ENCODE data around the gene EDC3.
A peak's percentile ranks its signal among the peaks of the same experiment; 100 is the strongest.
"Not testable (repeated sequence)": the region's sequence is repeated elsewhere in the genome, so short reads cannot be mapped to it uniquely, and the experiment has no call there.

EDC3 gene

DNA sequence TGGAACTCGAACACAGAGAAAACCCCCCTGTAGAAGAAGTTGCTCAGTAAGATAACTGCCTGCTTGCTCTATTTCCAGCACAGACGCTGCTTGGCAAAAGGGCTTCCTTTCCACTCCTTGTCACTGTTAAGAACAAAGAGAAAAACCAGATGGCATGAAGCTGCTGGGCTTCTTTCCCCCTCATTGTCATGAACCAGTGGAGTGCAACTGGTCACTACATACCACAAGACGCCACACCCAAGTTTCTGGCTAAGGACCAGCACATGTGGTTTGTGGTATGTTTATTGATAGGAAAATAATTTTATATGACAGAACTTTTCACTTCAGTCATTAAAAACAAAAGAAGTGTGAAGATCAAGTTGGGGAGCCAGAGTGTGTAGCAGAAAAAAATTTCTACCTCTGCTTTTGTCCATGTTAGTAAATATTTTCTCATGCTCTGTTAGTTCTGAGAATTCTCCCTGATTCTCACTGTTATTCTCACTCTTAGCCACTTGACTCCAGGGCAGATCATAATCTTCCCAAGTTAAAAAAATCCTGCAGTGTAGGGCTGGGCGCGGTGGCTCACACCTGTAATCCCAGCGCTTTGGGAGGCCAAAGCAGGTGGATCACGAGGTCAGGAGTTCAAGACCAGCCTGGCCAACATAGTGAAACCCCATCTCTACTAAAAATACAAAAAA is 42.3 kb downstream of the EDC3 start:
- DNase-seq (ENCODE audit: low read depth): peak; percentile 67

DNA sequence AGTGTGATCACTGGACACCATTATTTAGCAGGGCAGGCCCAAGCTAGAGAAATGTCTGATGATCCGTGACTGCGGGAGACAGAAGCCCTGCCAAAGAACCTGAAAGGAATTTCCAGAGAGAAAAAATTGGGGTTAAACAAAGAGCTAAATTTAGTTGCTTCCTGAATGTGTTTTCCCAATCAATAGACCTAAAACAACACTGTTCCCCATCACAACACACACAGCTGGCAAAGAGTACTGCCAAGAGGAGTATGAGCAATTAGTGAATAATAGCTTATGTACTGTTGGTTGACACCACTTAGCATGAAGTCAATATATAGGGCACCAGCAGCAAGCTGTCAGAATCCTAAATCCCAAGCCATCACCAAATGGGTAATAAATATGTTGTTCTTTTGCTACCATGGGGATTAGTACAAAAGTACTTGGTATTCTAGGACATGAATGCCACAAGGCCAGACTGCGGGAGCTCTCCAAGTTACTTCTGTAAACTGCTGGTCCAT is 44.5 kb downstream of the EDC3 start:
- DNase-seq (ENCODE audit: low read depth): no peak

DNA sequence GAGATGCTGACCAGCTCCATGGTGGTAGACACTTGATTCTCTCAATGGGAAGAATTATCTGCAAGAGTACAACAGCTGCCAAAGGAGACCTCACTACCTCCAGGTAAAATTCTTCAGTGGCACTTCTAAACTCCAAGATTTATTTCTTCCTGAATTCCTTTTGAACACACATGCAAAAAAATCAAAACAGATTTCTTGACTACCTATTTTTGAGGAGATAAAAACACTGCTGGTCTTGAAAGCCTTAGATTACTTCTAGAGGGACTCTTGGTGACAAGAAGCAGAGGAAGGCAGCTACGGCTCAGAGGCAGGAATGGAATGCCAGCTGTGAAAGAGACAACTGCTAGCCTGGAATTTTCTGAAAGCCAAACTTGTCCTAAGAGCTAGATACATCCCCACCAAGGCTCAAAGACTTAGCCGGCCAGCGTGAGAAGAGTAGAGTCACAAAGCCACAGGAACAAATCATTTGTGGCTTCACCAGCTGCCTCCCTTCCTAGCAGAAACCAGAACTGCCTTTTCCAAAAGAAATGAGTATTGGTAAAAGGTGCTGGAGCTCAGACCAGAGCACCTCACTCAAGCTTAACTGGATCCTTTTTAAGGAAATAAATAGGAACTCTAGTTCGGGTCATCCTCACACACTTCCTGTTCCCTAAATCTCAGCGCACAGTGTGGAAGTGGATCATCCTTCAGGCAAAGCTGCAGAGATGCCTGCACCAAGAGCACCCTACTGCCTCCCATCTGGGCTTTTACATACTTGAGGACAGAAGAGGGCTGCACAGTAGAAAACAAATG is 47.6 kb downstream of the EDC3 start:
- no peak for DNase-seq (ENCODE audit: low read depth)

DNA sequence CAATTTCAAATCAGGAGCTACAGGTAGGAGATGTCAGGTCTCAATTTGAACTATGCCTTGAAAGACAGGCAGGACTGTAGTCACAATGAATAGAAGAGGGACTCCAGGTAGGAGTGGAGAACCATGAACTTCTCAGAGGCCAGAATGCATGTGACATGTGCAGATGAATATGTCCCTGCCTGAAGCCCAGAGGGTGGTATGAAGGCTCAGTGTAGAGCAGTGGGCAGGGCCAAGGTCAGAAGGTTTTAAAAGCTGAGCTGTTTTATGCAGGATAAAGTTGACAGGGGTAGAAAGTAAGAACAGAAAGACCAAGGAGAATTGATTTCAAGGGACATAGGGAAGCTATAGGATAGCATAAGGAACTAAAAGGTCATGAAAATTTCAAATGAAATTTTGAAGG is 49.3 kb downstream of the EDC3 start:
- no peak for DNase-seq (ENCODE audit: low read depth)

DNA sequence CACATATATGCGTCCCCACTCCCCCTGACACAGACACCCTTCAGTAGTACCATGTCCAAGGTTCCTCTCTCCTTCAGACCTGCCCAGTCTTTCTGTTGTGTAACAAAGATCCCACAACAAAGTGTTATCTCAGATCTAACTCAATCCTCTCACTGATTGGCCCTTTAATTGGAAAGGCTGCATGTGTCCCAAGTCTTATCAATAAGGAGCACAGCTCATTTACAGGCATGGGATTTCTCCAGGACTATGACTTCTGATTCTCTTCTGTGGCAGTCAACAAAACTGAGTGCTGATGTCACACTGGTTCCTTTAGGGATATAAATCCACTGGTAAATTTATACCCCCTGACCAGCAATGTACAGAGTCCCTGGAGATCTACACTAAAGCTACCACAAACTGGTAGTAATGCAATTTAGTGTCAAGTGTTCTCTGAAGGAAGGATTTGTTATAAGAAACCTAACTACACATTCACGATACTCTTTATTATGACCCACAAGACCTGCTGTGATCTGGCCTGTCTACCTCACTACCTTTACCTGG is 52.1 kb downstream of the EDC3 start:
- DNase-seq (ENCODE audit: low read depth): no peak

DNA sequence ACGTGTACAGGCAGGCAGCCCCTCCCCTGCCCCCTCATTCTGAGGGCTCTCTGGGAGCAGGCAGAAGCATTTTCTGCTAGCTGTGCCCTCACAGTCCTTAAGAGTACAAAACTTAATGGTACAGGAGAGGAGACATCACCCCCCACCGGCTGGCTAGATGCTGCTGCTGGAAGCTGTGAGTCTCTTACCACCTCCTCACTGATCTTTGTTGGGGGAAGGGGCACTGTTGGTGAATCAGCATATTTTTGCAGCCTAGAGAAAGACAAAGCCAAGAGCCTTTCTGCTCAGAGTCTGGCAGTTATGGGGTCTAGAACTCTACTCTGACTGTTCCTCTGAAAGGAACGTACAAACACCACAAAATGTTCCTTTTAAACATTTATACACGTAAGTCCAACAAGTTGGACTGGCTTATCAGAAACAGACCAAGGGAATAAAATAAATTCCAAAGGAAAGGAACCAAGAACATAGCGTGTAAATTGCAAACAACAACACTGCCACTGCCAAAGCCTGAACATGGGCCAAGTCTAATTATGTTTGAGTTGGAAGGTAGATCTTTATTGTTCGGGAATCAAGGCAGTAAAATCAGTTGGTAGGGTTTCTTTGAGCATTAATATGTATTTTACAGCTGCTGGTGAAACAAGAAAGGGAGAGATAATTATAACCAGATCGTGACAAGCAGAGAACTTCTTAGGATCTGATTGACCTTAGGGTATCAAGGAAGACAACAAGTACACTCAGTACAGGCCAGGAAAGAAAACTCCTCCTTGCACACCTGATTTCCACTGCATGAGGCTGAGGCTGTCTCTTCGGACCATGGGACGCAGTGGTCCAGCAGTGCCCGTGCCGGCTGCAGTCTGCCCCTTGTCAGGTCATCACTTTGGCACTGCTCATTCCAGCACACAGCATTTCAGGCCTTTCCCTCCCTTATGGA is 52.8 kb downstream of the EDC3 start:
- DNase-seq (ENCODE audit: low read depth): no peak

DNA sequence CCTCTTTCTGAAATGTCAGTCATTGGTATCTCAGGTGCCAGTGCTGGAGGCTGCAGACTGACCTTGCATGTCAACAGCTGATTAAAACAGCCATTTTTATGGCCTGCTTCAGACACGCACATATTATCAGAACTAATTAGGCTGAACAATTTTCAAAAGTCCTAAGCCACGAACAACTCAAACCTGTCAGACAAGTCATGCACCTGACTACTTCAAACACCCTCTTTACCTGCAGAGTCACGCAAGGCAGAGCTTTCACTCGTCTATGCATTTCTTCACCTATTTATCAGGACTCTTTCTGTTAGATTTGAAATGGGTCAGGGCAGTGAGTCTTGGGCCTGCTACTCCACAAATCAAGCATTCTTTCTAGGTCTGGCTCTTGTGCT is 53.5 kb downstream of the EDC3 start:
- DNase-seq (ENCODE audit: low read depth): no peak

DNA sequence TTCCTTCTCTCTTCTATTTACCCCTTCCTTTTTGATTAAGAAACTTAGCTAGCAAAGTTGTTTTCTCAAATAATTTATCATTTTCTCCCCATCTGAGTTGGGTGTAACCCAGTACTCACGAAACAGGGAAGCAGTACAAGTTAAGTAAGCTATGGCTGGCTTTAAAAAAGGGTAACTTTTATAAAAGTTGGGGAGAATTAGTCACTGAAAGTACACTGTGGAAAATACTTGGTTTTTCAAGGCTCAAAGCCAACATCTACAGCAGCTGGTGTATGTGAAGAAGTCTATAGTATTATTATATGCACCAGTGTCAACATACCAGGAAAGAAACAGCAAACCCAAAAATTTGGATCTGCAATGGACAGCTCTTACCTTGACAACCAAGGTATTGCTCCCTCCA is 54.7 kb downstream of the EDC3 start:
- no peak for DNase-seq (ENCODE audit: low read depth)

DNA sequence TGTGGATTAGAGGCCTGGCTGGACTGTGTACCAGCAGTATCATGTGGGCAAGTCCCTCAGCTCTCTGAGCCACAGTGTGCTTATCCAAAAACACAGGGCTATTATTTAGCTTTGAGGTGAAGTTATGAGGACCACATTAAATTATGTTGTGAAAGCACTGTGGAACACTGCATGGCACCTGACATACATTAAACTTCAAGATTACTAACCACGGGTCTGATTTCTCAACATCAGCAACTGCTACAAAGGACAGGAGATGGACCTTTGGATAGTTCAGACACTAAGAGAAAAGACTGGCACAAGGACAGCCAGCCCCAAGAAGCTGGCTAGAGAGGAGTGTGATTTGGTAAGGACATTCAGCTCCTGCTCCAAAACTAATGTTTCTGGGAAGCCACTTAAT is 58.8 kb downstream of the EDC3 start:
- DNase-seq (ENCODE audit: low read depth): no peak

DNA sequence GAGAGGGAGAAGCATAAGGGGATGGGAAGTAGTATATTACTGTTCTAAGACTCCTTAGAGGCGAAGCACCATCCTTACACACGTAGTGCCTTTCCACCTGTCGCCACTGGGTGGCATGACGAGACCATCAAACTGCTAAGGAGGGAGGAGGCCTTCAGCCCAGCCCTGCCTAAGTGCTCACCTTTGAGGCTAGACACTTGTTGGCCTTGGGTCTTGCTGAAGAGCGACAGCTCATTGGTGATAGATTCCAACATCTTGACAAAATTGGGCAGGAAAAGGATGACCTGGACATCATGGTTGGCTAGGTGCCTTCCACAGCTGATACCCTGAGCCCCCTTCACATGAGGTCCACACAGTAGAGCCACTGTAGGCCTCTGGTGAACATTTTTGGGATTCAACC is 60.6 kb downstream of the EDC3 start:
- peak; percentile 72 for DNase-seq (ENCODE audit: low read depth)

DNA sequence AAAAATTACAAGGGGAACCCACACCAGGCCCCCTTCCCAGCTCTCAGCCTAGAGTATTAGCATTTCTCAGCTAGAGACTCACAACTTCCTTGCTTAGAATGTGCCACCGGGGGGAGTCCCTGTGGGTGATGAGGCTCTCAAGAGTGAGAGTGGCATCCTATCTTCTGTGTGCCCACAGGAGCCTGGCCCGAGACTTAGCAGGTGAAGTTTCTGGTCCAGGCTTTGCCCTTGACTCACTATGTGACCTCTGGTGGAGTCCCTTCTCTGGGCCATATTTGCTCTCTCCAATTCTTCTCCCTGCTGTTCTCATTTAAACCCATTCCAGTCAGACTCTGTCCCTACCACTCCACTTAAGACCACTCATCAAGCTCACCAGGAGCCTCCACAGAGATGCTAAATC is 62.0 kb downstream of the EDC3 start:
- no peak for DNase-seq (ENCODE audit: low read depth)

DNA sequence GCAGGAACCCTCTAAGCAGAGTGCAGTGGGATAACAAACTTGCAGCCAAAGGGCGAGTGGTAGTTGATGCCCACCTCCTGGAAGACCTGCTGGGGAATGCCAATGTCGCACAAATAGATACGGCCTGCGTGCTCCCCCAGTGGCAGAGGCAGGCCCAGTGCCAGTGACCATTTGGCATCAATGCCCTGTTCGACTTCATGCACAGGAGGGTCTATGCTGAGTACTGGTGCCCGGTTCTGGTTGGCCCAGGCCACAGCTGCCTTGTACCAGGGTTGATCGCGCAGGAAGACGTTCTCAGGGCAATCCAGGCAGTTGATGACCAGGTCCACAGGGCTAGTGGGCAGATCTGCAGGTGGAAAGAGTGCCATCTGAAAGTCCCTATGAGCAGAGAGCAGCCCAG is 63.2 kb downstream of the EDC3 start:
- no peak for DNase-seq (ENCODE audit: low read depth)

DNA sequence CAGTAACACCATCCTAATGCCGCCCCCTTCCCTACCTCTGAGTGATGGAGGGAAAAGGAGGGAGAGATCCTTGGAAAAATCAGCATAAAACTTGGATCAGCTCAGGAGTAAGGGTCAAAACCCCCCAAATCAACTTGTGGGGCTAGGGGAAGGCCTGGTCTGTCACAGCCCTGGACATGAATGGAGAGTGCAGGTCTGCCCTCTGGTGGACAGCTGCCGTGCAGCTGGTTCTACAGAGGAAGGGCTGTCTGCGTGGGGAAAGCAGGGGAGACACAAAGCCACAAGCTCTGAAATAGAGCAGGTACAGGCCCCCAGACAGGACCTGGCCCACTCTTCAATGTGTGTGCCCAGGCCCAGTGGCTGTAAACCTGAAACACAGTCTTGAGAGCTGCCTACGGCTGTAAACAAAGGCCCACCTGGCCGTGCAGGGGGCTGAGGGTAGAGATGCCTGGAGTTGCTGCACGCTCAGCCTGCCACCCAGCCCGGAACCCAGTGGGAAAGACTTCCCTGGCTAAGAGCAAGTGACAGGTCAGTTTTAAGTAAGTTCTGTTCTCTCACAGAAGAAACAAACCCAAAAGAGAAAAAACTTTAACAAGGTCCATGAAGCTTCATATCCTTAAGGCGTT is 63.8 kb downstream of the EDC3 start:
- peak; percentile 63 for DNase-seq (ENCODE audit: low read depth)

DNA sequence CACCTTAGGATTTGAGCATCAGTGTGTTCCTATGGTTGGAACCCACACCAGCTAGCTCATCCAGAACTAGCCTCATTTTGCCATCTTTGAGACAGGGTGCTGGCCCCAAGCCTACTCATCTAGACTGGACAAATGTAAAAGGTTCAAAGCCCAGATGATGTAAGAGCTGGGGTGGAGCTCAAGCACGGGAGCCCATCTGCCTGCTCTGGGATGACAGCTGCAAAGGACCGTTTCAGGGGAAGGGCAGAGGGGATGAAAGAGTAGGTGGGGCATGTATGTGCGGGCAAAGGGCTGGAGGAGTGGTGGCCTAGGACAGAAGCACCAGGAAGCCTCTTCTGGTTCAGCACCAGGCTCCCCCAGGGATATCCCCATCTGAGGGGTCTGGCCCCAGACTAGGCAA is 64.4 kb downstream of the EDC3 start:
- DNase-seq (ENCODE audit: low read depth): no peak

DNA sequence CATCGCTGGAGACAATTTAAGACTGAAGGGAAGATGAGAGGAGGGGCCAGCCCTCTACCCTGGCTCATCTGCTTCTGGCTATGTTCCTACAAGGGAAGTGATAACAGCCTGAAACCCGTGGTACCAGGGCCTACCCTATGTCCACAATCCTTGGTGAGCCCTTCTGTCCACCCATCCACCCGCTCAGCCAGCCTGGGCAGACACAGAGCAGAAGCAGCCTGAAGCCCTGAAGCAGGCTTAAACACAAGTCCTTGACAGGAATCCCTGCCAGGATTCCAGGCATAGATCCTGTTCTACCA is 64.8 kb downstream of the EDC3 start:
- DNase-seq (ENCODE audit: low read depth): no peak

DNA sequence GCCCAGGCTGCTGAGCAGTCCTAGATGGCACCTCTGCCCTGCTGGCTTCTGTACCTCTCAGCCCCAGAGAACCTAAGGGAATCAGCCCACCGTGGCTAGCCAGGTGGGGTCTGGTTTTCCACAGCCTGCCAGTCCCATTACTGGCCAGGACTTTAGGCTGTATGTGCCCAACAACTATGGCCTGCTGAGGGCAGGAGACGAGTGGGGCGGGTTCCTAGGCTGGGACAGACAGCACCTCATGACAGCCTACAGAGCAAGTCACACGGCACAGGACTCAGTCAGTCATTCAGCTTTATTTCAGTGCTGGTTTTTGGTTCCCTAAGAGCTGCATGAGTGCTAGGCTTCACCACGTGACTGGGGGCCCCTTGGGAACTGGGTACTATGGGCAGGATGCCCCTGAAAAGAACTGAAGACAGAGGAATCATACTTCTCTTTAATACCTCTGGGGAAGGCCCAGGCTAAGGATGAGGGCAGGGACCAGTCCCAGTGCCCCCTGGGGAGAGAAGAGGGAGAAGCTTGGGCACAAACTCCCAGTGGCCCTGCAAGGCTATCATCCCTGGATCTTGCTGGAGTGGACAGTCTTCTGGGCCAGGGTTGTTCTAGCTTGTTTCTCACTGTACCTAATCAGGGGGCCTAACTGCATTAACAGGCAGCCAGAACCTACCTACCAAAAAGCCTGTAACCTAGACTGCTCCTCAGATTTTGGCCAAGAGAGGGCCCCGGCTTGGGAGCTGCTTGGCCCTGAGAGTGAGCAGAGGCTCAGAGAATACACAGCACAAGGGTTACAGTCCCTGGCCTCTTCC is 65.3 kb downstream of the EDC3 start:
- no peak for DNase-seq (ENCODE audit: low read depth)

DNA sequence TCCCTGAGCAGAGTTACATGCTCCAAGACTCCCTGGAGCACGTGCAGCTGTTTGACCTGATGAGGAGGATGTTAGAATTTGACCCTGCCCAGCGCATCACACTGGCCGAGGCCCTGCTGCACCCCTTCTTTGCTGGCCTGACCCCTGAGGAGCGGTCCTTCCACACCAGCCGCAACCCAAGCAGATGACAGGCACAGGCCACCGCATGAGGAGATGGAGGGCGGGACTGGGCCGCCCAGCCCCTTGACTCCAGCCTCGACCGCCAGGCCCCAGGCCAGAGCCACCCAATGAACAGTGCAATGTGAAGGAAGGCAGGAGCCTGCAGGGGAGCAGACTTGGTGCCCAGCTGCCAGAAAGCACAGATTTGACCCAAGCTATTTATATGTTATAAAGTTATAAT is 66.1 kb downstream of the EDC3 start:
- DNase-seq (ENCODE audit: low read depth): not testable (repeated sequence)

DNA sequence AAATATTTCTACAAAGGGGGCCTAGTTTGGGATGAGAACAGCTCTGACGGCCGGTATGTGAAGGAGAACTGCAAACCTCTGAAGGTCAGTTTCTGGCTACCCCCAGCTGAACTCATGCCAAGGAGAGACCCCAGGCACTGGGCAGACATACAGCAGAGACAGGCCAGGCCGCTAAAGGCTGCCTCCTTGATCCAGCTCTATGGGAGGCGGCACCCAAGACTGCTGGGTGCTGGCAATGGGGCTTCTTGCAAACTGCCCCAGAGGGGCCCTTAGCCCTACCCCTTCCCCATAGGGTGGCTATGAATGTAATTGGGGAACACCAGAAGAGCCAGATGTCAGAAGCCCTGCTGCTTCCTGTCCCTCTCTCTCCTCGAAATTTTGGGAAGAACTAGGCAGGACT is 66.9 kb downstream of the EDC3 start:
- DNase-seq (ENCODE audit: low read depth): no peak

DNA sequence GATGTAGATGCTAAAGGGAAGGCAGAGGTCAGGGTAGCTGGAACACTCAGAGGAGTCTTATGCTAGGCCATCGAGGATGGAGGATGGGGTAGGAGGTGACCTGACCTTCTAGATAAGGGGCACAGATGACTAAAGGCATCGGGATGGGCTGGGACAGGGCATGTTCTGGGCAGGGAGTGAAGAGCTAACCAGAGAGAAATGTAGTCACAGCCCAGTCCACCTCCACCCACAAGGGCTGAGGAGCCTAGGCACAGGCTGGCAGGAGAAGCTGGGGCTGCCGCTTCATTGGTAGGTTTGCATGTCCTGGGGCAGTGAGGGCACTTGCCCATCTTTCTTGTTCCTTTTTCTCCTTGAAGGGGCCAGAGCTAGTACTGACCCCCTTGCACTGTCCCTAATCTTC is 67.6 kb downstream of the EDC3 start:
- no peak for DNase-seq (ENCODE audit: low read depth)

DNA sequence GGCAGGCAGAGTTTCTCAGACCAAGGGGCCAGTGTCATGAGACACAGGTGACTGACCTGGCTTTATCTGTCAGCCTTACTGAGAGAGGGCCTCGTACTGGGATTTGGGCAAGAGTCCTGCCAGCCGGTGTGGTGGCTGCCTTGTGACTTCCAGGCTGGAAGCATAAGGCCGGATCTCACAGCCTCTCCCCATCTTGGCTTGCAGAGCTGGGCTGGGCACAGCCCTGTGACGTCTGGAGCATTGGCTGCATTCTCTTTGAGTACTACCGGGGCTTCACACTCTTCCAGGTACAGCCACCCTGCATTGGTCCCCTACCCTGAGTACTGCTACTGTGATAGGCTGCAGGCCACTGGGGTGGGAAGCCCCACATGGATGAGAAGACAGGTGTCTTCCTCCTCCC is 68.1 kb downstream of the EDC3 start:
- no peak for DNase-seq (ENCODE audit: low read depth)
